ENCODE data around the gene WRNIP1.
A peak's percentile ranks its signal among the peaks of the same experiment; 100 is the strongest.
"Not testable (repeated sequence)": the region's sequence is repeated elsewhere in the genome, so short reads cannot be mapped to it uniquely, and the experiment has no call there.

The WRNIP1 gene

DNA sequence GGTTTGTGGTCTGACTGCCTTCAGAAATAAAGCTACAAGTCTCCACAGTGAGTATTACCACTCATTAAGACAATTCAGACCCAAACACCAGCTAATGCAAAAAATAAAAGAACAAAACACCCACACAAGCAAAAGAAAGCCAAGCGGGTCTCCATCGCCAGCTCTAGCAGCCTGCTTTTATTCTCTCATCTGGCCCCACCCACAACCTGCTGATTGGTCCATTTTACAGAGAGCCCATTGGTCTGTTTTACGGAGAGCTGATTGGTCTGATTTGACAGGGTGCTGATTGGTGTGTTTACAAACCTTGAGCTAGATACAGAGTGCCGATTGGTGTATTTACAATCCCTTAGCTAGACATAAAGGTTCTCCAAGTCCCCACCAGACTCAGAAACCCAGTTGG is 2.3 kb upstream of the WRNIP1 start:
- not testable (repeated sequence) for DNase-seq (ENCODE audit: low read depth in 2 of 2)

DNA sequence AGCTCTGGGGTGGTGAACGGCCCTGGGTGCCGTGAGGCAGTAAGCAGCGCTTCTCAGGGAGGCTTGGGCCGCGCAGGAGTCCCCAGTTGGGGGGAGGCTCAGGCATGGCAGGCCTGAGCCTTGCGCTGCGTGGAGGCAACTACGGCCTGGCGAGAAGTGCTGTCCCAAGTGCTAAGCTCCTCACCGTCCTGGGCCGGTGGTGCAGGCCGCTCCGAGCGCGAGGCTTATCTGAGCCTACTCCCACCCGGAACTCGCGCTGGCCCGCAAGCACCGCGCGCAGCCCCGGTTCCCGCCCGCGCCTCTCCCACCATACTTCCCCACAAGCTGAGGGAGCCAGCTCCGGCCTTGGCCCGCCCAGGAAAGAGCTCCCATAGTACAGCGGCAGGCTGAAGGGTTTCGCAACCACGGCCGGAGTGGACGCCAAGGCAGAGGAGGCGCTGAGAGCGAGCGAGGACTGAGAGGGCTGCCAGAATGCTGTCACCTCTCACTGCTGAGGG is 1.8 kb upstream of the WRNIP1 start:
- no peak for DNase-seq (ENCODE audit: low read depth in 2 of 2)

DNA sequence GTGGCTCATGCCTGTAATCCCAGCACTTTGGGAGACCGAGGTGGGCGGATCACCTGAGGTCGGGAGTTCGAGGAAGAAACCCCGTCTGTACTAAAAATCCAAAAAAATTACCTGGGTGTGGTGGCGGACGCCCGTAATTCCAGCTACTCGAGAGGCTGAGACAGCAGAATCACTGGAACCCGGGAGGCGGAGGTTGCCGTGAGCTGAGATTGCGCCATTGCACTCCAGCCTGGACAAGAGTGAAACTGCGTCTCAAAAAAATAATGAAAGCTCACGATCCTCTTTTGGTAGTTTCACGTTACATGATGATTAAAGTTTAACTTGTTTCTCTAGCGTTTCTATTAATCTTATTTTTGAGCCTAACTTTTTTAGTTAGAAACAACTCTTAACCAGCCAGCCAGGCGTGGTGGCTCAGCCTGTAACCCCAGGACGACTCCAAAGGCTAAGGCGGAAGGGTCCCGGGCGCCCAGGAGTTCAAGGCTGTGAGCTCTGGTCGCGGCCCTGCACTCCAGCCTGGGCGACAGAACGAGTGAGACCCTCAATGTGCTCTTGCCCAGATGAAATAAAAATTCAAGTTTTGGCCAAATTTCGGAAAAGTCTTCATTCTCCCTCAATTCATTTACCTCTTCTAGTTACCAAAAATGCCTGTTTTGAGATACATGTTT is 1.2 kb upstream of the WRNIP1 start:
- DNase-seq (ENCODE audit: low read depth in 2 of 2), result no peak

DNA sequence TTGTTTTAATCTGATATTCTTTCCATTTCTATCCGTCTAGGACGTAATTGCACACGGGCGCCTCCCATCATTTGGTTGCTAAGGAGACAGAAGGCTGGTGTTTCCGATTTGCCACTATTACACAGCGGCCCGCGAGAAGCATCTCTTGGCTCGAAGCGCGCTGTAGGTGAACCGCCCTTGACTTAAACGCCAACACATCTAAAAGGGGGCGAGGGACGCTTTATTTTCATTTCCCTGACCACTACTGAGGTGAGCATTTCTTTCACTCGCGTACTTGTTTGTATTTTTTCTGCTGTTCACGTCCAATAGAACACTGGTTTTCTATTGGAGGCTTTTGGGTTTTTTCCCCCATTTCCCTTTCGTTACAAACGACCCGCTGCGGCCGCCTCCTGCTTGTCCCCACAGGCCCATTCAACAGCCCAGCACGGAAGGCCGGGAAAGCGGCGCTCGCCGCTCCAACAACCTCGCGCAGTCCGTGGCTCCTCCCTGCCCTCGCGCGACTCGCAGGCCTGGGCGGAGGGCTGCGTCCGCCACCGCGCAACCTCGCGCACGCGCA is 505 bp upstream of the WRNIP1 start:
- DNase-seq (ENCODE audit: low read depth in 2 of 2), result peak in 1 of 2 donors; percentile 44

DNA sequence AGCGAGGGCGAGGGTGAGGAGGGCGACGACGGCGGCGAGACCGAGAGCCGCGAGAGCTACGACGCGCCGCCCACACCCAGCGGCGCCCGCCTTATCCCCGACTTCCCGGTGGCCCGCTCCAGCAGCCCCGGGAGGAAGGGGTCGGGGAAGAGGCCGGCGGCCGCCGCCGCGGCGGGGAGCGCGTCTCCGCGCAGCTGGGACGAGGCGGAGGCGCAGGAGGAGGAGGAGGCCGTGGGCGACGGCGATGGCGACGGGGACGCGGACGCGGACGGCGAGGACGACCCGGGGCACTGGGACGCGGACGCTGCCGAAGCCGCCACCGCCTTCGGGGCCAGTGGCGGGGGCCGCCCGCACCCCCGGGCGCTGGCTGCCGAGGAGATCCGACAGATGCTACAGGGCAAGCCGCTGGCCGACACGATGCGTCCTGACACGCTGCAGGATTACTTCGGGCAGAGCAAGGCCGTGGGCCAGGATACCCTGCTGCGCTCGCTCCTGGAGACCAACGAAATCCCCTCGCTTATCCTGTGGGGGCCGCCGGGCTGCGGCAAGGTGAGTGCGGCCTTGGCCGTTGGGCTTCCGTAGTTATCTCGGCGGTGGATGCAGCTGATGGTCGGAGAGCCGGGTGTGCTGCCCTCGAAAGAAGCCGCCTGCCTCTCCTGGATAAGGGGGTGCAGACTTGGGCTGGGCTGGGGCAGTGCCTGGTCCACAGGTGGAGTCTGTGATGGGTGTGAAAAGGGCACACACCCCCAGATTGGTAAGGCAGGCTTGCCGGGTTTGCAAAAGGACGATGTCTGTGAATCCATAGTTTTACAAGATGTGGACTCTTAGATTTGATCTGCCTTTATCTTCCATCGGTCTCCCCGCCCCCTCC is 938 bp downstream of the WRNIP1 start:
- no peak for DNase-seq (ENCODE audit: low read depth in 2 of 2)

DNA sequence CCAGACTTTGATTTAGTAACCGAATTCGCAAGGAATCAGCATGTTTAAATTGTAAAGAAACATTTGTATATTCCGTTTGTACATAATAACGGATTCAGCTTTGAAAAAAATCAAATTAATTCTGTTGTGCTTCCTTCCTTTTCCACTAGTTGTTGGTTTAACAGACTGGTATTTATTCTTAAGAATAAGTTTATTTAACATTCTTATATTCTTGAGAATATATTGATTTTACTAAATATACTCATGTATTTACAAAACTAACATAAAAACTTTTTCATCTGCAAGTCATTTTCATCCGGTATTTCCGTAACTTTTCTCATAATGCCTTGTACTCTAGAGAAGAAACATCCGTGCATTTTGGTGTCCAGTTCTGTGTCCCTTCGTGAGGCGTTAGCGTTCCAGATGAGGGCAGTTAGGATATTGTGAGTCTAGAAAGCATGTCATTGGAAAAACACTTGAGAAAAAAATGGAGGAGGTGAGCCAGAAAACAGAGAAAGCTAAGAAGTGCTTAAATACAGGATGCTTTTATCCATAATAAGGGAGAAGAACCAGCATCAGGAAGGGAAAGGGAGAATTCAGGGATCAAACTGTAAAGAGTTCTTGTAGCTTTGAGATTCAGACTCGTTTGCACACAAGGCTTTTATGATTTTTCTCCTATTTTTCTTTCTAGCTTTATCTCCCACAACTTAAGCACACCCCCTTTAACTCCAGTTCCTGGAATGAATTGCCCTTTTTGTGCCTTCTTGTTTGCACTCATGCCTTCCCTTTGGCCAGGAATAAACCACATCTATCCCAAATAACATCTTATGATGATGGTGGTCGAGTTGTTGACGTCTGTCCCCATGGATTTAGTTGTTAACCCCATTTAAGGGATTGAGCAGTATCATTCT is 1.8 kb downstream of the WRNIP1 start:
- no peak for DNase-seq (ENCODE audit: low read depth in 2 of 2)

DNA sequence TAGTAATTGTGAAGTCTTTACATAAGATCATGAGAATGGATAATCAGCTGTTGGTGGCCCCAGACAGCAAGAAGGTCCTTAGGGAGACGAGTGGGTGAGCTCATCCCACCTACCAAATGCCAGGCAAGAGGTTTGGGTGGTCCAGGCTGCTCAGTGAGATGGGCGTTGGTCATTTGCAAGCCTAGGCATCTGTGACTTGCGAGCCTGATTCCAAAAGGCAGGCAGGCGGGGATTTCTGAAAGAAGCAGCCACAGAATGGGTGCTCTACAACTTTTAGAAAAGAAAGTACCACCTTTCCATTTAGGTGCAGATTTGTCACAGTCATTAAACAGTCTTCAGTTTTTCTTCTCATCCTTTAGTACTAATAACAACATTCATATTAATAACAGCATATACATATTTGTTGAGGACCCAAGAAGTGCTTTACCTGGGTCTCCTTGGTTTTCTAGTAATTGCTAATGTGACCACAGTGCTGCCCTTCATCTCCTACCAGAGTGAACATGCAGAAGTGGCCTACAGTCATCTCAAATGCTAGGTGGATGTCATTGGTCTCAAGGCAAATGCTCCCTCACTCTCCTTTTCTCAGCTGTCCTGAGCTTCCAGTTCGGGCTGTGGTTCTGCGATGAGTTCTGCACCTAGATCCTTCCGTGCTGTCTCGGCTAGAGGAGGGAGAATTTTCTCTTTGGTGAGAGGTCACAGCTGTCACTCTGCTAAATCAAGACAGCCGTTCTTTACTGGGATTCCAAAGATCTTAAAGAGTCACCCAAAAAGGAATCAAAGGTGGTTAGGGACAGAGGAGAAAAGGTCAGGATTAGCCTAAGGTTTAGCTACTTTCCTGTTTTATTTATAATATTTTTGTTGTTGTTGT is 2.7 kb downstream of the WRNIP1 start:
- DNase-seq (ENCODE audit: low read depth in 2 of 2), result no peak

DNA sequence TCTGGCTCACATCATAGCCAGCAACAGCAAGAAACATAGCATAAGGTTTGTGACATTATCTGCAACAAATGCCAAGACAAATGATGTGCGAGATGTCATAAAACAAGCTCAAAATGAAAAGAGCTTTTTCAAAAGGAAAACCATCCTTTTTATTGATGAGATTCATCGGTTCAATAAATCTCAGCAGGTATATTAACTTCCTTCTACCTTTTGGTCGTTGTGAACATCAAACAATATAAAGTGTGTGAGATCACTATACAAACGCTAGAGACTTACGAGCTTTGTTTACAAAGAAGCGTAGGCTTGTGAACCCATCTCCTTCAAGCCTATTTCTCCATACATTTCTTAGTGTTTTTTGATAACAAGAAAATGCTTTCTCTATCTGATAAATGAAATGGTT is 3.5 kb downstream of the WRNIP1 start:
- no peak for DNase-seq (ENCODE audit: low read depth in 2 of 2)

DNA sequence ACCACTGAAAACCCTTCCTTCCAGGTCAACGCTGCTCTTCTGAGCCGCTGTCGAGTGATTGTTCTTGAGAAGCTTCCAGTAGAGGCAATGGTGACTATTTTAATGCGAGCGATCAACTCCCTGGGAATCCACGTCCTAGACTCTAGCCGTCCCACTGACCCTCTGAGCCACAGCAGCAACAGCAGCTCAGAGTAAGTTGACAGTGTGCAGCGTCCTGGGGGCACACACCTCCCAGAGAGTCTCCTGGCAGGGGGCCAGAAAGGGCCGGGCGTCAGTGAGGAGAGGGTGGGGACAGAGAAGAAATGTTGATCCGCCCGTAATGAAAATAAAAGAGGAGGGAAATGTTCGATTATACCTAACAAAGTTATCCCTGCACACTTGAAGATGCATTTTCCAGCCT is 5.0 kb downstream of the WRNIP1 start:
- DNase-seq (ENCODE audit: low read depth in 2 of 2), result no peak

DNA sequence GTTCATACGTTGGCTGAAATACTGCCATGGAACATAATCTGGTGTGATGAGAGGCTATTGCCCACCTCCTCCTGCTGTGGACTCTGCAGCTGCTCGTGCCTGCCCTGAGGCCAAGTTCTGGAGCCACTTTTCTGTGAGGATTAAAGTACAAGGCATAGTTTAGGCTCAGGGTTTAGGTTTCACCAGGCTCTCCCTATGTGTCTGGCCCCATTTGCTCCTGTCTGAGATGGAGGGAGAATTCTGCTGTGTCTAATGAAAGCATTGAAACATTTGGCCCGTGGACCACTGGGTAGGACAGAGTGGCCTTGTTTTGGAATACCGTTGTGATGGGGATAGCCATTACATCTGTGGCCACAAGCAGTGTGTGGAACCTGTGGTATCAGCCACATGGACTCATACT is 5.9 kb downstream of the WRNIP1 start:
- no peak for DNase-seq (ENCODE audit: low read depth in 2 of 2)

DNA sequence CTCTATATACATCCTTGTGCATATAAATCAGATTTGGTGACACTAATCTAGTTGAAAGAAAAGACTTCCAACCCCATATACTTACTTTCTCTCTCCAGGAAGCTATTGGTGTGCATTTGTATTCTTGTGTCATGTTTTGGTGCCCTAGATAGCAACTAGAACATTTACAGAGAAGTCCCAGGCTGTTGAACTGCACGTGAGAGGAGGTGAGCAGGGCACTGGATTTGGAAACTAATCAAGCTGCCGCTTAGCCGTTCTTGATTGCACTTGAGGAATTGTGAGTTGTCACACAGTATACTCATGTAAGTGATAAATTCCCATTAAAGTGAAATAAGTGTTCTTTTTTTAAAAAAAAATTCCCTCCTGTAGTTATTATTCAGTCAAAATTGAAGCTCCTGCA is 7.6 kb downstream of the WRNIP1 start:
- DNase-seq (ENCODE audit: low read depth in 2 of 2), result no peak

DNA sequence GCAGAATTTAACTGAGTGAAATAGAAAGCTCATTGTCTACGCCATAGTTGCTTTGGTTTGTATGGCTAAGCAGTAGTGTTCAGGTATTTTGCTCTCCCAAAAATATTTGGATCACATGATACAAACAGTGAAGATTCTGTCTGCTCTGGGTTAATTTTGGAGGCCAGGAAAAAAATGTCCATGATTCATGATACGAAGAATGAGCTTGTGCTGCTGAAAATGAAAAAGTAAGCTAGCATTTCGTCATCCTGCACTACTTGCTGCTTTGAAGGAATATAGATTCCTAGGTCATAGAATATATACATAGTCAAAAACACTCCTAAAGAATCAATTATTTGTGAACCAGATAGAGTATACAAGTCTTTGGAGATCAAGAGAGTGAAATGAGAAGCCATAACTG is 8.3 kb downstream of the WRNIP1 start:
- no peak for DNase-seq (ENCODE audit: low read depth in 2 of 2)

DNA sequence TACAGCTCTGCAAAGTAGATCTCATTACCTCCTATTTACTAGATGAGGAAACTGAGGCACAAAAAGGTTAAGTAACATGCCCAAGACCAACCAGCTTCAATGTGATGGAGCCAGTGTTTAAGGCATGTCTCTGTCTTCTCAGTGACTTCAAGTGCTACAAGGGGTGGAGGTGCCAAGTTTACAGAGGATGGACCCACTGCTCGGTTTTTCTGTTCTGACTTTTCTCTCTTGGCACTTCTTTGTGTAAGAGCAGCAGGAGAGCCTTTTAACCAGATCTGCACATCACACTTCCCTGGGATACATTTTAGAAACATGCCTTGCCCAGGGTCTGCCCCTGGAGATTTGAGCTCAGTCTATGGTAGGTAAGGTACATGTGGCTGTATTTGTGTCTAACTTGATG is 9.8 kb downstream of the WRNIP1 start:
- no peak for DNase-seq (ENCODE audit: low read depth in 2 of 2)

DNA sequence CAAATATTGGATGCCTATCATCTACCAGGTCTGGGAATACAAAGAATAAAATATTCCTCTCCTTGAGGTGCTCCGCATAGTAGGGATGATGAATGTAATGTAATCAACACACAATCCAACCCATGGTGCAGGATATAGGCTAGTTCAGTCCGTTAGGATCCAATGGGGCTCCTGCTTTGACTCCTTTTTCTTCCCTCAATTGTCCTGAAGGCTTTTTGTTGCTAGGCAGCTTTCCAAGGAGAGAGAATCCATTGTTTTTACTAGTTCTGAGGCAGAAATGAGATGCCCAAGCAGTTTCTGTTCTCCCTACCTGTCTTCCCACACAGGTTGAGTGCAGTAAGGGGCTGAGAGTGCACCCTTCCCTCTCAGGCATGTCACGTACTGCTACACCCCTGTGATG is 12.1 kb downstream of the WRNIP1 start:
- no peak for DNase-seq (ENCODE audit: low read depth in 2 of 2)

DNA sequence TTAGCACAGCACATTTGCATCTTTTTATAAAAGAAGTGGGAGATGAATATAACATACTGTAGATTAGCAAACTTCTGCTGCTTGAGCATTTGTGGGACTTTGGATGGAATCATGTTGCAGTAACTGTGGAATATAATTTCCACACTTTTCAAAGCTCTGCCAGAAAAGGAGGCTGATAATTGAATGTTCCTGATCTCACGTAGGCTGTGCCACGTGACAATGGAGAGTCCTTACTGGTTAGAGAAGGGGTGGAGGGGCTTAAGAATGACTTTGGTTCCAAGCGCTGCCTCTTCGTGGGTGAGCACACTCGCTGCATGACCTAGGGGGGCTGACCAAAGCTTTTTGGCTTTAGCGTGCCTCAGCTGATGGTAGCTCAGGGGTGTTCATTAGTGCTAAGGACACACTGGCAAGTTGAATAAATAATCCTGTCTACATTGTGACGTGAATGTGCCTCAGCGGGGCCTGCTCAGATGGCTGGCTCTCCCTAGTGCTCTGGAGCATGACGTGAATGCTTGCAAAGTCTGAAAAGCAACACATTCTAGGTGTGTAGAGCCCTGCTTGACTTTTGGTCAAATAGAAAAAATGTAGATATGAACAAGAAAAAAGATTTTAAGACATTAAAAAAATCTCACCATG is 15.0 kb downstream of the WRNIP1 start:
- DNase-seq (ENCODE audit: low read depth in 2 of 2), result no peak

DNA sequence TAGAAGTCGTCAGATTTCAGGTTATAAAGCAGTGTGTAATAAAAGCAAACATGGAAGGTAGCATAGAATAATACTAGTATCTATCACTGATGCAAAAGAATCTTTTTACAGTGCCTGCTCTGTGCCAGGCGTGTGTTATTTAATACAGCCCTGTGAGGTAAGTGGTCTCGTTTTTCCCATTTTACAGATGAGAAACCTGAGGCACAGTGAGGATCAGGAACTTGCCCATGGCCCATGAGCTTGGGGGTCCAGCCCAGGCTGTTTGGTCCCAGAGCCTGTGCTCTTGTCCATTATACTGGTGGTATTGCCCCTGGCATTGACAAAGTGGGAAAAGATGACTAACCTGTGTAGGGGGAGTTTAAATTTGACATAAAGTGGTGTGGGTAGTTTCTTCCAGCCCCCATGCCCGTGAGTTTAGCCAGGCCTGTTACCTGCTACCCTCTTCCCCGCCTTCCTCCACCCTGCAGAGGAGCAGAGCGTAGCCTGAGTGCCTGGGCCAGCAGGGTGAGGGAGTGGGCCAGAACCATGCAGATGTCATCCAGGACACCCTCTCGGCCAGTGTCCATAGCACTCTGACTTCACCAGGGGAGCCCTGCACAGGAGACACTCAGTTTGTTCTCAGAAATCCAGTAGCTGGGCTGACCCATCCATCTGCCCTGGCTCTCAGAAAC is 16.6 kb downstream of the WRNIP1 start:
- DNase-seq (ENCODE audit: low read depth in 2 of 2), result no peak

DNA sequence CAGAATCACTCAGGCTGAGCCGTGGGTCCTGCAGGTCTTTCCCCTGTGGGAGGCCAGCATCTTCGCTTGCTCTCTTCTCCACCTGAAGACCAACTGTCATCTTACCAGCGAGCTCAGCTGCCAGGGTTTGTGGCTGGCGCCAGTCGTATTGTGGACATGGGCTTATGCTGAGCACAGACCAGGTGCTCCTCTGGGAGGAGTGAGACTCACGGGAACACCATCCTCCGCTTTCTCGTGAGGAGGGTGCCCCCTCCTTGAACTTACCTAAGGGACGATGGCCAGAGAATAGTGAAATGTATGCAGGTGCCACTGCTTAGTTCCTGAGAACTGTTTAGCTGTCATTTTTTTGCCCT is 17.1 kb downstream of the WRNIP1 start:
- no peak for DNase-seq (ENCODE audit: low read depth in 2 of 2)

DNA sequence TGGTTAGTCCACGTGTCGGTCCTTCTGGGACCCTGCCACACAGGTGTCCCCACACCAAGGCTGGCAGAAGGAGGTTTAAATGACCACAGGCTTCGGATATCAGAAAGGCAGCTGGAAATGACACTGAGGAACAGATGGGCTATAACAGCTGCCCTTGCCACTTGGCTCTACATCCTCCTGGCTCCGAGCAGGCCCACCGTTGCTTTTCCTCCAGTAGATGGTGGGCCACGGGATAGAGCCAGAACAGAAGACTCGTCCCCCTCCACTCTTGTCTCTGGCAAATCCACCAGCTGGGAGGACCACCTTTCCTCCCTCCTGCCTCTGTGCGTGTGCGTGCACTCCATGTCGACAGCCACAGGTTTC is 17.6 kb downstream of the WRNIP1 start:
- no peak for DNase-seq (ENCODE audit: low read depth in 2 of 2)

DNA sequence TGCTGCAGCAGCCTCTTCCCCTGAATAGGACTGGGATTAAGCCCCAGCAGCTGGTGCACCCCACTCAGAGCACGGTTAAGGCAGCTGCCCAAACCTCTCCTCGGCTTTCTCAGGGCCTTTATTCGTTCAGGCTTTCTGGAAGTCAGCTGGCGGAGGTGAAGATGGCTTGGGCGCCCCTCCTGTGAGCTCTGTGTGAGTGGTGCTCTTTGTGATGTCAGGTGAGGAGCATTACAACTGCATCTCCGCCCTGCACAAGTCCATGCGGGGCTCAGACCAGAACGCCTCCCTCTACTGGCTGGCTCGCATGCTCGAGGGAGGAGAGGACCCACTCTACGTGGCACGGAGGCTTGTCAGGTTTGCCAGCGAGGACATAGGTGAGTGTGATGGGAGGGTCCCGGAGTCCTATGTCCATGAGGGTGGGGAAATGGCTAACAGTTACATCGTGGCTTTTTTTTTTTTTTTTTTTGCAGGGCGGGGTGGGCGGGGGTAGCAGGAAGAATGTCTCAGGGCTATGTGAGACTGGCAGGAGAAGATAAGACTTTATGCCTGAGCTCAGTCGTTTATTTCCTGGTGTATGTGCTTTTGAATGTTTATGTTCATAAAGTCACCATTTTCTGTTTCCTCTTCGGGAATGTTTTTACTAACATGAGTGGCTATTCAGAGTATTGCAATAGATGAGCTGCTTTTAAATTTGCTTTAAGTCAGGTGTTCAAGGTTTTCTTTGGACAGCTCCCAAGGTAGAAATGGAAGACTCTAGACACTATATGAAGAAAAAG is 18.2 kb downstream of the WRNIP1 start:
- no peak for DNase-seq (ENCODE audit: low read depth in 2 of 2)
